ENCODE data around the gene SCUBE3.

DNA sequence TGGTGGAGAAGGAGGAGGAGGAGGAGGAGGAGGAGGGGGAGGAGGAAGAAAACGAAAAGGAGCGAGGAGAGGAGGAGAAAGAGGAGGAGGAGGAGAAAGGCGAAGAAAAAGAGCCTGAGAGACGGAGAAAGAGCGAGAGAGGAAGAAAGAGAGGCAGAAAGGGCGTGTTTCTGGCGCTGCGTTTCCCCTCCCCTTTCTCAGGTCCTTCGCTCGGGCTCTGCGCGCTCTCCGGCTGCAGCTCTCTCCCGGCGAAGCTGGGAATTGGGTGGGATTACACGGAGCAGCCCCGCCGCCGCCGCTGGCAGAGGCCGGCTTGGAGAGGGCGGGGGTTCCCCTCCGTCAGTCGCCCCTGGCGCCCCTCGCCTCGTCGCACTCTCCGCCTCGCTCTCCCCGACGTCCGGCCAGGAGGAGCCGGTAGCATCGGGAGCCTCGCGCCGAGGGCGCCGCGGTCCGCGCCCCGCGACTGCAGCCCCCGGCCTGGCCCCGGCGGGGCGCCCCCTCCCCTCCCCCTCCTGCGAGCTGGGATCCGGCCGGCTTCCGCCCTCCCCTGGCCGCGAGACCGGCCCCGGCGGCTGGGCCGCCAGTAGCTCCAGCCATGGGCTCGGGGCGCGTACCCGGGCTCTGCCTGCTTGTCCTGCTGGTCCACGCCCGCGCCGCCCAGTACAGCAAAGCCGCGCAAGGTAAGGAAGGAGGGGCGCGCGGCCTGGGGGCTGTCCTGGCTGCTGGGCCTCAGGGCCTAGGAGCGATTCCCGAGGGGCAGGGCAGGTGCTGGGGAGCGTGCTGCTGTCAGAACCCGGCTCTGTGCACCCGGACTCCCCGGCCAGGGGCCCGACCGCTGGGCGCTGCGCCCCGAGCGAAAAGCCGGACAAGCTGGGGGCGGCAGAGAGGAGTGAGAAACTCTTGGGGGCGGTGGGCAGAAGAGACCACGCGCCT is at the start of gene SCUBE3:
- no peak for TF ChIP-seq CTCF (IDR thresholded peaks at IDR 0.05)
- TF ChIP-seq POLR2A (IDR thresholded peaks at IDR 0.05), result no peak
- no peak for TF ChIP-seq POLR2AphosphoS5 (IDR thresholded peaks at IDR 0.05)
